HEK293T (cell line): ENCODE results near the gene PHACTR3.

Experiments
- BHLHE40 ChIP-seq: fragments of 450-650 bp; IDR thresholded peaks from 2 replicates; pipeline ENCODE4 v1.6.1; 2016; ENCODE audit warnings: mild to moderate bottlenecking, moderate library complexity, borderline replicate concordance
- ELF4 ChIP-seq: fragments of 450-650 bp; IDR thresholded peaks from 2 replicates; pipeline ENCODE4 v1.6.1; 2017; ENCODE audit warnings: antibody characterized with exemption
- FOXA1 ChIP-seq: fragments of 450-650 bp; IDR thresholded peaks from 2 replicates; pipeline ENCODE4 v1.6.1; 2016; ENCODE audit warnings: mild to moderate bottlenecking
- FOXK2 ChIP-seq: fragments of 450-650 bp; IDR thresholded peaks from 2 replicates; pipeline ENCODE4 v1.6.1; 2016; ENCODE audit warnings: mild to moderate bottlenecking
- HDGF ChIP-seq: fragments of 450-650 bp; IDR thresholded peaks from 2 replicates; pipeline ENCODE4 v1.6.1; 2017; ENCODE audit warnings: antibody characterized with exemption, borderline replicate concordance
- SP1 ChIP-seq: fragments of 450-650 bp; IDR thresholded peaks from 2 replicates; pipeline ENCODE4 v1.6.1; 2017
- SUZ12 ChIP-seq: fragments of 450-650 bp; IDR thresholded peaks from 2 replicates; pipeline ENCODE4 v1.6.1; 2016; ENCODE audit warnings: mild to moderate bottlenecking

GRCh38 chr20:59630526-59630925 lies 26.2 kb downstream of the PHACTR3 start:
- TF ChIP-seq HDGF (no peak), FOXA1 (no peak), BHLHE40 (no peak), SUZ12 (no peak), ELF4 (no peak), SP1 (no peak), FOXK2 (no peak)
